Measurements from ENCODE around the gene FMN1. TPM values are rescaled to one million over a fixed set of nuclear protein-coding genes. Genes with fewer than 3 reads are reported as not detected.

FMN1 gene
- total and polyA plus RNA-seq, 10 of the 15 experiments (the other 5 are each of a cell fraction or from before 2014, with no cell fraction given) = 0.05 to 0.16 (median 0.08) TPM; not detected in 4

DNA sequence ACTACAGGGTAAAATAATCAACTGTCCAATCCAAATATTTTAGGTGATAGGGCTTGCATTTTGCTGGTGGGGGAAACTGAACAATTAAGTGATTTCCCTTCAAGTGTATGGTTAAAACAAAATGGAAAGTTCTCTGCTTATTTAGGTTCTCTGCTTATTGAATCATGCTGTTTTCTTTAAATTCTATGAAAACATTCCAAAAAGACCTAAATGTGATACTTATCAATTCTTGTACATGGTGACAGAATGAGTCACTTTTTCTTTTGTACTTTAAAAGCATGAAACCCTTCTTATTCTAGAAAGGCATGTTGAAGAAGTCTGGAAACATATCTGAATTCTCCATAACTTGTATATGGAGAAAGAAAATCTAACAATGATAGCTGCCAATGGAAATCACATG, 192.6 kb downstream of the FMN1 start:
- no peak overlapping the region for H3K27ac ChIP-seq (ENCODE audit: control insufficient read depth, insufficient read depth)
- no peaks in the 10 kb centered on the region for H3K79me2 ChIP-seq (ENCODE audit: control insufficient read depth, insufficient read depth, low read length)
- DNase-seq (ENCODE audit: low read depth, low spot score) (no peak), FAIRE-seq (no peak), ATAC-seq (no peak)
- TF ChIP-seq, protein P1, sequence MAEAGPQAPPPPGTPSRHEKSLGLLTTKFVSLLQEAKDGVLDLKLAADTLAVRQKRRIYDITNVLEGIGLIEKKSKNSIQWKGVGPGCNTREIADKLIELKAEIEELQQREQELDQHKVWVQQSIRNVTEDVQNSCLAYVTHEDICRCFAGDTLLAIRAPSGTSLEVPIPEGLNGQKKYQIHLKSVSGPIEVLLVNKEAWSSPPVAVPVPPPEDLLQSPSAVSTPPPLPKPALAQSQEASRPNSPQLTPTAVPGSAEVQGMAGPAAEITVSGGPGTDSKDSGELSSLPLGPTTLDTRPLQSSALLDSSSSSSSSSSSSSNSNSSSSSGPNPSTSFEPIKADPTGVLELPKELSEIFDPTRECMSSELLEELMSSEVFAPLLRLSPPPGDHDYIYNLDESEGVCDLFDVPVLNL (IDR thresholded peaks at IDR 0.05; ENCODE audit: low read depth, low read length) = no peak
- TF ChIP-seq NR2C2 (IDR thresholded peaks at IDR 0.05; ENCODE audit: borderline replicate concordance, control insufficient read depth, insufficient read length, low read depth) (no peak), MTA3 (IDR thresholded peaks at IDR 0.05; ENCODE audit: borderline replicate concordance, low read length) (no peak), HDGF (IDR thresholded peaks at IDR 0.05) (no peak), RBBP5 (conservative IDR thresholded peaks at IDR 0.05) (no peak), SP1 (IDR thresholded peaks at IDR 0.05; ENCODE audit: low read depth, low read length) (no peak), KAT2A (conservative IDR thresholded peaks at IDR 0.05; ENCODE audit: control insufficient read depth, low read depth, low read length) (no peak), HCFC1 (IDR thresholded peaks at IDR 0.05; ENCODE audit: low read length) (no peak), PAX8 (IDR thresholded peaks at IDR 0.05) (no peak), ETV6 (conservative IDR thresholded peaks at IDR 0.05 in 1 of 2, IDR thresholded peaks at IDR 0.05 in 1 of 2; ENCODE audit: borderline replicate concordance in 1 of 2, low read depth in 1 of 2) (no peak), CBX3 (IDR thresholded peaks at IDR 0.05; ENCODE audit: borderline replicate concordance, low read depth) (no peak), IKZF2 (IDR thresholded peaks at IDR 0.05) (no peak)
- TF ChIP-seq, protein P2, sequence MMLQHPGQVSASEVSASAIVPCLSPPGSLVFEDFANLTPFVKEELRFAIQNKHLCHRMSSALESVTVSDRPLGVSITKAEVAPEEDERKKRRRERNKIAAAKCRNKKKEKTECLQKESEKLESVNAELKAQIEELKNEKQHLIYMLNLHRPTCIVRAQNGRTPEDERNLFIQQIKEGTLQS (IDR thresholded peaks at IDR 0.05; ENCODE audit: borderline replicate concordance, extremely low read depth, low read depth, low read length) = no peak
- no peak overlapping the region for H3K4me3 ChIP-seq
- no peak overlapping the region for H2AFZ ChIP-seq (ENCODE audit: control insufficient read depth, low read depth, low read length)
- H3K36me3 ChIP-seq (ENCODE audit: control insufficient read depth in 2 of 2, insufficient read depth in 2 of 2, low read length in 1 of 2) = no peaks in the 10 kb centered on the region
- H3K4me1 ChIP-seq (ENCODE audit: control insufficient read depth, insufficient read depth, low read length) = no peaks in the 10 kb centered on the region
- no peaks in the 10 kb centered on the region for H4K20me1 ChIP-seq (ENCODE audit: control insufficient read depth, insufficient read depth)
- H3K27me3 ChIP-seq (replicated peaks in 1 of 2; ENCODE audit: control insufficient read depth in 2 of 2, insufficient read depth in 2 of 2, low read length in 1 of 2) = peaks cover 0 to 5% of the 10 kb centered on the region in 2 experiments; a peak in 2 of 4 replicates
- ChIA-PET SMC1A (ENCODE audit: uncharacterized antibody, unreplicated experiment) (no interaction called here), RAD21 (ENCODE audit: unreplicated experiment) (no interaction called here), CTCF (interaction anchor here (1.2 to 2.1 kb wide), 2 partner anchors 20 to 339 kb away, joined by 5 to 7 read pairs; no protein-coding TSS in a partner anchor), POLR2A (no interaction called here)
- in situ Hi-C loops (cut with MboI) (no loop called here), intact Hi-C loops (cut with micrococcal nuclease; ENCODE audit: unreplicated experiment) (no loop called here)
- H3K4me2 ChIP-seq (ENCODE audit: control insufficient read depth, insufficient read depth) = no peak overlapping the region
- H3K9me3 ChIP-seq (replicated peaks; ENCODE audit: control insufficient read depth, insufficient read depth, low read length) = no peaks in the 10 kb centered on the region
- no TSS peak for BruUV-seq (replicated peaks)
- H3K9ac ChIP-seq (ENCODE audit: control insufficient read depth, insufficient read depth, low read length) = no peak overlapping the region

Measured in GM12878 (cell line).